ENCODE data around the gene LAG3.

LAG3 gene

DNA sequence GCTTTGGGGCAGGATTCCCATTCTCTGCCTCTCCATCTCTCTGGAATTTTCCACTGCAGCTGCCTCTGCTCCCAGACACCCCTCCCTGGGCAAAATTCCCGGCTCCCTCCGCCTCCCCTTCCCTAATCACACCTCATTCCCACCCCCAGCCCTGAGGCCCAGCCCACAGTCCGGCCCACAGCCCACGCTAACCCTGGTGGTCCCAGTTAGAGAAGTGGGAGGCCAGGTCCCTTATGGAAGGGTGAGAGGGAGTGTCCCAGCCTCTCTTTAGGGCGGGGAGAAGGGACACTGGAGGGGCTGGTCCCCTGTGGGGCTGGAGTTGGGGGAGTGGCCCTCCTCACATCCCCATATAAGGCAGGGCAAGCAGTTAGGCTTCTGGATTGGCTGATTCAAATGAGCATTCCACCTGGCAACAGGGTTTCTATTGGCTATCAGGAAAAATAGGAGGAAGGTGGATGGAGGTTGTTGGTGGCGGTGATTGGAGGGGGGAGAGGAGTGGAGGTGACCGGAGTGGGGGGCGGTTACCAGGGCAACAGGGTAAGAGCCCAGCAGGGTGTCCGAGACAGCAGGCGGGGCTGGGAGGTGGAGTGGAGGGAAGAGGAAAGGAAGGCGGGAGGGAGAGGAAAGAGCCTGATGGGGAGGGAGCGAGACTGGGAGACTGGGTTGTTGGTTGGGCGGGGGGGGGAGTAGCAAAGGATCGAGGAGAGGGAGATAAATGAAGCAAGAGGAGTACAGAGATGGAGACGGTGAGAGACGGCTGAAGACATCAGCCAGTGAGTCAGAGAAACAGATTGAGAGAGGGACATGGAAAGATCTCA lies 8.1 kb upstream of the LAG3 start:
- TF ChIP-seq, protein P1, sequence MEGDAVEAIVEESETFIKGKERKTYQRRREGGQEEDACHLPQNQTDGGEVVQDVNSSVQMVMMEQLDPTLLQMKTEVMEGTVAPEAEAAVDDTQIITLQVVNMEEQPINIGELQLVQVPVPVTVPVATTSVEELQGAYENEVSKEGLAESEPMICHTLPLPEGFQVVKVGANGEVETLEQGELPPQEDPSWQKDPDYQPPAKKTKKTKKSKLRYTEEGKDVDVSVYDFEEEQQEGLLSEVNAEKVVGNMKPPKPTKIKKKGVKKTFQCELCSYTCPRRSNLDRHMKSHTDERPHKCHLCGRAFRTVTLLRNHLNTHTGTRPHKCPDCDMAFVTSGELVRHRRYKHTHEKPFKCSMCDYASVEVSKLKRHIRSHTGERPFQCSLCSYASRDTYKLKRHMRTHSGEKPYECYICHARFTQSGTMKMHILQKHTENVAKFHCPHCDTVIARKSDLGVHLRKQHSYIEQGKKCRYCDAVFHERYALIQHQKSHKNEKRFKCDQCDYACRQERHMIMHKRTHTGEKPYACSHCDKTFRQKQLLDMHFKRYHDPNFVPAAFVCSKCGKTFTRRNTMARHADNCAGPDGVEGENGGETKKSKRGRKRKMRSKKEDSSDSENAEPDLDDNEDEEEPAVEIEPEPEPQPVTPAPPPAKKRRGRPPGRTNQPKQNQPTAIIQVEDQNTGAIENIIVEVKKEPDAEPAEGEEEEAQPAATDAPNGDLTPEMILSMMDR (IDR thresholded peaks at IDR 0.05): no peak
- DNase-seq (ENCODE audit: low spot score): peak; percentile 98
- Histone ChIP-seq H3K27ac (peak overlapping the region; percentile 82 to 100), H3K4me3 (peak overlapping the region; percentile 96)

DNA sequence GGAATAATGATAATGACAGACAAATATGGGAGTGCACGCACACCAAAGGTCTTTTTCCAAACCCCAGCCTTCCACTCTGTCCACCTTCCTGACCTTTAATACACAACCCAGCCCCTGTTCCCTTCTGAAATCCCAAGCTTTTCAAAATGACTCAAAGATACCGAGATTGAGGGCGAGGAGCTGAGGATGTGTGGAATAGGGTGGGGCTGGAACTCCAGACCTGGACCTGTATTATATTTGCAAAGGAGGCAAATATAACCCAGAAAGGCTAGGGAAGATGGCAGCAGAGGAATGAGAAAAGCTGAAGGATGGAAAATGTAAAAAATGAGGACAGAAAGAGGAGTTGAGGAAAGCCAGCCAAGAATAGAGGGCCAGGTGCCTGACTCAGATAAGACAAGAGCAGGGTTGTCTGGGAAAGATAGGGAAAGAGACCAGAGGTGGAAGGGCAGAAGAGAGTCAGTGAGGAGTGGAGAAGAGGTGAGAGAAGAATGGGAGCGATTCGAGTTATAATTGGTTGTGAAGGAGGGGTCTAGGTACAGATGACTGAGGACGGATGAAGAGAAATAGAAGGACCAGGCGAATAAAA lies 7.2 kb upstream of the LAG3 start:
- TF ChIP-seq, protein P1 (IDR thresholded peaks at IDR 0.05): no peak
- H3K27ac ChIP-seq: peak overlapping the region; percentile 82 to 100

DNA sequence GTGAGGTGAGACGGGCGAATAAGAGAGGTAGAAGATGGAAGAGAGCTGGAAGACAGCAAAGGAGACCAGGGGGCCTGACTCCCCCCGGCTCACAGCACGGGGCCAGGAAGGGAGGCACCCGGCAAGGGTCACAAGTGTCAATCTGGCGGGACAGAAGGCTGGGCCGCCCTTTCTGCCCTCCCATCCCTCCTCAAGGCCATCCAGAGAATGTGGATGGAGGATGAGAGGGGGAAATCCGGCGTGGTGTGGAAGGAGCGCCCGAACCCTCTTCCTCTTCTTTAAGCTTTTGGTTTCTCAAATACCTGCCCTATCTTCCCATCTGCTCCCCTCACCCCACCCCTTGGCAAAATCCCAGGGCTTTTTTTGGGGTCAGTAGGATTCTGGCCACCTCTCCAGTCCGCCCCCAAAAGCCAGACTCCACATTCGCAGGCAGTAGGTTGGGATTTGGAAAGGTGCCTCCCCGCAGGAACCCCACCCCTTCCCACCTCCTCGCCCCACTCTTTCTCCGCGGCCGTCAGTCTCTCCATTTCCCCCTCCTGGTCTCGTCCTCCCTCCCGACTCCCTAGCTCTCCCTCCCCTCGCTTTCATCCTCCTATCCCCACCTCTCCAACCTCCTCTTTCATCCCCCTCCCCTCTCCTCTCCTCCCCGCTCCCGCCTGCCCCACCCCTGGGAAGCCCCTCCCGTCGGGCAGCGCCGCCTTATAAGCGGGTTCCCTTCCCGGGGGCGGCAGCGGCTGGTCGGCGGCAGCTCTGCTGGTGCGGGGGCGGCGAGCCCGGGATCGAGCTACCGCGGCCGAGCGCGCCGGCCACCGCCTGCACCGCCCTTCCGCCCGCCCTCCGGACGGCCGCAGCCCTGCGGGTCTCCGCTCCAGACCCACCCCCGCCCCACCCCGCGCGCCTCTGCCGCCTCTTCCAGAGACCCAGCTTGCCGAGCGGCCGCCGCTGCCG lies 6.4 kb upstream of the LAG3 start, which contains the start of gene PTMS:
TSS of gene PTMS (plus strand) at position 730 of the 948 bp plus-strand sequence. CDS start 343 bp downstream, outside the sequence.
- DNase-seq (ENCODE audit: low spot score): peak; percentile 94
- TF ChIP-seq, protein P1 (IDR thresholded peaks at IDR 0.05): no peak
- Histone ChIP-seq H3K4me3 (peak within 1 kb of the TSS; percentile 96), H3K27ac (peak within 1 kb of the TSS; percentile 82 to 100)

More for the DNA sequence above, 7.2 kb upstream of the LAG3 start:
- peak overlapping the region; percentile 96 for H3K4me3 ChIP-seq
- DNase-seq (ENCODE audit: low spot score): no peak

DNA sequence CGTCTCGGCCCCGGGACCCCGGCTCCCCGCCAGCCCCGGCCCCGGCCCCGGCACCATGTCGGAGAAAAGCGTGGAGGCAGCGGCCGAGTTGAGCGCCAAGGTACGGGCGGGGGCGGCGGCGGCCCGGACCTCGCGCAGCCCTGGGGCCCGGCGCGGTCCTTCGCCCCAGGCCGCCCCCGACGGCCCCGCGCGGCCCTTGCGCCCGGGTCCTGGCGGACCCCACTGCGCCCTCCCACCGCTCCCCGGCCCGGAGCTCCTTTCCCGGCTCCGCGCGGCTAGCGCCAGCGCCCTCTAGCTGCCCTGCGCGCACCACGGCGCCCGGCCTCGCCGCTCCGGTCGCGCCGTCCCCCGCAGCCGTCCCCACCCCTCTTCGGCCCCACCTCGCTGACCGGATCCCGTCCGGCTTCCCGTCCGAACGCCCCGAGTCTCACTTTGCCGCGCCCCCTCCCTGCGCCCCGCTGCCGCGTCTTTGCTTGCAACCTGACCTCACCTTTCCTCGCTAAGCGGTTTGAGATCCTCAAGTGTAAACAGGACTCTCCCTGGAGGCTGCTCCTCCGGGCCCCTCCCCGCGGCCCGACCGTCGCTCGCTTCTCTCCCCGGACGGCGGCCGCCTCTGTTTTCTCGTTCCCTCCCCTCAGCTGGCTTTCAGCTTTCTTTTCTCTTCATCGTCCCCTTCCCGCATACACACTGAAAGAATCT lies 5.5 kb upstream of the LAG3 start:
- Histone ChIP-seq H3K27ac (peak overlapping the region; percentile 82 to 100), H3K4me3 (peak overlapping the region; percentile 96)
- TF ChIP-seq, protein P1 (IDR thresholded peaks at IDR 0.05): peak; percentile 72
- no peak for DNase-seq (ENCODE audit: low spot score)

DNA sequence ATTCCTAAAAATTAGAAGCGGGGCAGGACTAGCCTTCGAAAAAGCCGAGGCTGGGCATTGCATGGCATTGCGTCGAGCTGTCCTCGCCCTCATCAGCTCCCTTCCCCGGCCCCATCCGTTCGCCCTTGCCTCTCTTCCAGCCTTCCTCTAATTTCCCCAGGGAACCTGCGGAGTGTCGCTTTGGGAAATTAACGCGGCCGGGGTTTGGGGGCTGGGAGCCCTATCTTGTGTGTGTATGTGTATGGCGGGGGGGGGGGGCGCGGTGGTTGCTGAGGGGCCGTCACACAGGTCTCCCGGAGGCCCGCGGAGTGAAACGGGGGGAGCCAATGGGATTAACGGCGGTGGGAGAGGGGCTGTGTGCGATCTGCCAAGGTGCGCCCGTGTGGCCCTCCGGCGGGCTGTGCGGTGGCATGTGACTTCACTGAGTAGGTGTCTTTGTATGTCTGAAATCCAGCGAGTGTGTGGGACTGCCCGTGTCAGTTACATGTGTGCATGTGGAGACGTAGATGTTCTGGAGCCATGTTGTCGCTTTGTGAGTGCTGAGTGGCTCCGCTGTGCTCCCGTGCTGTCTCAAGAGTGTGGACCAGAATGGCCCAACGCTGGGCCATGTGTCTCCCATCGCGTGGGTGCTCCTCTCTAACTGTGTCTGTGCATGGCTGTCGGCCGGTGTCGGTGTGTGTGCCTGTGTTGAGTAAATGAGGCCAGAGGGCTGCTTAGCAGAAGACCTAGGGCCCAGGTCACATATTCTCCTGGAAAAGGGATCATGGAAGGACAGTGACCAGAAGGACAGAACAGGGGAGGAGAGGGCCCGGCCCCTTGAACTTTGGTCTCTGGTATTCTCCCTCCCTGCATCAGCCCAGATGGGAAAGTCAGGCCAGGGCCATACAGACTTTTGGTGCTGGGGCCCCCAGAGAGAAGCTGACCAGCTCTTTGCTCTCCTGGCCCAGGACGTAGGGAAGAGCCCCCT lies 4.7 kb upstream of the LAG3 start:
- H3K4me3 ChIP-seq: peak overlapping the region; percentile 96
- H3K27ac ChIP-seq: peak overlapping the region; percentile 82 to 100
- TF ChIP-seq, protein P1 (IDR thresholded peaks at IDR 0.05): no peak
- DNase-seq (ENCODE audit: low spot score): no peak
